ENCODE results near the gene KLHL29. TPM values are rescaled to one million over a fixed set of nuclear protein-coding genes. Genes with fewer than 3 reads are reported as not detected.
A peak's percentile ranks its signal among the peaks of the same experiment; 100 is the strongest.

The KLHL29 gene
- total RNA-seq, 2 donors from 2014 or later, result 2.0 to 4.2 TPM

DNA sequence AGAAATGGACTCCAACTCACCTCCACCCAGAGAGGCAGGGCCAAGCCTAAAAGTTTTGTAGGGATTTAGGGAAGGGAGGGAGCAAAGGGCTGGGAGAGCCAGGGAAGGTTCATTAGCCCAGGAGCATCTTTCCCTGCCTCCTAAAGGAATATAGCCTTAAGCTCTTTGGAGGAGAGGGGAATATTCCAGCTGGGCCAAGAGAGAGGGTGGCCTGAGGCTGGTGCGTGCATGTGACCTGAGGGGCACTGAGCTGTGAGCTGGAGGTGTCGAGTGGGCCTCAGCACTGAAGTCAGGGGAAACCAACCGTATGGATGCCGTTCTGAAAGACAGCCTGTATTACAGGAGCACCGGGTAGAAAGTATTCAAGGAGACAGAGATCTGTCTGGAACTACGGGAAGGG lies 112.6 kb downstream of the KLHL29 start:
- H3K4me1 ChIP-seq, result peaks cover 0 to 48% of the 10 kb centered on the region in 2 donors
- DNase-seq (ENCODE audit: low spot score), result no peak
- TF ChIP-seq, protein P1, sequence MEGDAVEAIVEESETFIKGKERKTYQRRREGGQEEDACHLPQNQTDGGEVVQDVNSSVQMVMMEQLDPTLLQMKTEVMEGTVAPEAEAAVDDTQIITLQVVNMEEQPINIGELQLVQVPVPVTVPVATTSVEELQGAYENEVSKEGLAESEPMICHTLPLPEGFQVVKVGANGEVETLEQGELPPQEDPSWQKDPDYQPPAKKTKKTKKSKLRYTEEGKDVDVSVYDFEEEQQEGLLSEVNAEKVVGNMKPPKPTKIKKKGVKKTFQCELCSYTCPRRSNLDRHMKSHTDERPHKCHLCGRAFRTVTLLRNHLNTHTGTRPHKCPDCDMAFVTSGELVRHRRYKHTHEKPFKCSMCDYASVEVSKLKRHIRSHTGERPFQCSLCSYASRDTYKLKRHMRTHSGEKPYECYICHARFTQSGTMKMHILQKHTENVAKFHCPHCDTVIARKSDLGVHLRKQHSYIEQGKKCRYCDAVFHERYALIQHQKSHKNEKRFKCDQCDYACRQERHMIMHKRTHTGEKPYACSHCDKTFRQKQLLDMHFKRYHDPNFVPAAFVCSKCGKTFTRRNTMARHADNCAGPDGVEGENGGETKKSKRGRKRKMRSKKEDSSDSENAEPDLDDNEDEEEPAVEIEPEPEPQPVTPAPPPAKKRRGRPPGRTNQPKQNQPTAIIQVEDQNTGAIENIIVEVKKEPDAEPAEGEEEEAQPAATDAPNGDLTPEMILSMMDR (IDR thresholded peaks at IDR 0.05), result no peak

DNA sequence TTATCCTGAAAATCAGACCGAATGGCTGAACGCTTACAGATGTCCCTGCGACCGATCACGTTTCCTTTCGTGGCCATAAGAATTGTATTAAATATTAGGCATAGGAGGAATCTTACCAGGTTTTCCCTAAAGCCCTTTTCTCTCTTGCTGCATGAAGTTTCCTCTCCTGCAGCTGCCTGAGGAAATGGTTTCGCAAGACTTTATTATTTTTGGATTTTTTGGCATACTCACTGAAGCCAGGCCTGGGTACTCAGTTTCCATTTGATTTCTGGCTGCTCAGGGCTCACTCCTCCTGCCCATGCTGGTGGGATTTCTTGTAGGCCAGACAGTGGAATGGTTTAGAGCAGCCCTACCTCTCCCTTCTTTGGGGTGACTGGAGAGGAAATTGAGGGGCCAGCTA lies 114.0 kb downstream of the KLHL29 start:
- Histone ChIP-seq H3K27ac (peak overlapping the region; percentile 25 to 70), H3K36me3 (no peaks in the 10 kb centered on the region), H3K4me3 (no peak overlapping the region), H3K27me3 (no peaks in the 10 kb centered on the region), H3K4me1 (peaks cover 0 to 61% of the 10 kb centered on the region in 2 donors), H3K9me3 (no peaks in the 10 kb centered on the region)
- no peak for DNase-seq (ENCODE audit: low spot score)
- TF ChIP-seq, protein P1 (IDR thresholded peaks at IDR 0.05), result no peak

More for the DNA sequence above, 112.6 kb downstream of the KLHL29 start:
- Histone ChIP-seq H3K9me3 (no peaks in the 10 kb centered on the region), H3K27ac (no peak overlapping the region), H3K36me3 (no peaks in the 10 kb centered on the region), H3K27me3 (no peaks in the 10 kb centered on the region), H3K4me3 (no peak overlapping the region)

DNA sequence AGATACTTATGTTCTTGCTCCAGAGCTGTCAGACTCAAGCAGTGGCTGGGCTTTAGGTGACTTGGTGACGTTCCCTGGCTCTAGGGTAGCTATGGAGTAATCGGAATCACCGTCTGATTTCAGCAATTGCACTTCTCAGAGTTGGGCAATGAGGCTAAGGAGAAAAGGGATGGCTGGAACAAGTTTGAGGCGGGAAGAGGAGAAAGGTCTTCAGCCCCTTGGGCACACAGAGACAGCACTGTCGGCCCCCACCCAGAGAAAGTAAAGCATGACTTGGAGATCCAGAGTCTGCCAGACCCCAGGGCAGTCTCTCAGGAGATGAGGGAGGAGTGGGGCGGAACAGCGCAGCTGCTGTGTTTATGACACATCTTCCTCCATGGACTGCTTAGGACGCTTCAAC lies 114.5 kb downstream of the KLHL29 start:
- no peaks in the 10 kb centered on the region for H3K27me3 ChIP-seq
- H3K36me3 ChIP-seq, result no peaks in the 10 kb centered on the region
- H3K4me3 ChIP-seq, result no peak overlapping the region
- H3K4me1 ChIP-seq, result peaks cover 0 to 66% of the 10 kb centered on the region in 2 donors
- peak overlapping the region; percentile 25 to 70 for H3K27ac ChIP-seq
- peak; percentile 76 for DNase-seq (ENCODE audit: low spot score)
- H3K9me3 ChIP-seq, result no peaks in the 10 kb centered on the region
- TF ChIP-seq, protein P1 (IDR thresholded peaks at IDR 0.05), result no peak

DNA sequence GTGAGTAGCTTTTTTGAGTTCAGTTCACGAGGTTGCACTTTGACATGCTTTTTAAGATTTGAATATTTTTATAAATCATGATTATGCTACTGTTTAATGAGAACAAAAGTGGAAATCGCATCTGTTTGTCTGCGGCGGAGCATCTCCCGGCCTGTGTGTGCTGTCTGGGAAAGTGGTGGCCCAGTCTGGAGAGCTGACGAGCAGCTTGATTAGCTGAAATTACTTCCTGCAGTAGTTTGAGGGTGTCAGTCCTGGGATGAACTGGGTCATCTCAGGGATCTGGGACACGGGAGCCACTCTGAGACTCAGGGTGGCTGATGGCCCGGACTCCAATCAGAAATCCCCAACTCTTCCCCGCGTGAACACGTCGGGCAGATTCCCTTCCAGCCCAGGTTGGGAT lies 115.9 kb downstream of the KLHL29 start:
- H3K36me3 ChIP-seq, result no peaks in the 10 kb centered on the region
- peaks cover 0 to 65% of the 10 kb centered on the region in 2 donors for H3K4me1 ChIP-seq
- no peak for DNase-seq (ENCODE audit: low spot score)
- H3K27me3 ChIP-seq, result no peaks in the 10 kb centered on the region
- TF ChIP-seq, protein P1 (IDR thresholded peaks at IDR 0.05), result no peak
- no peaks in the 10 kb centered on the region for H3K9me3 ChIP-seq
- no peak overlapping the region for H3K4me3 ChIP-seq
- H3K27ac ChIP-seq, result no peak overlapping the region

DNA sequence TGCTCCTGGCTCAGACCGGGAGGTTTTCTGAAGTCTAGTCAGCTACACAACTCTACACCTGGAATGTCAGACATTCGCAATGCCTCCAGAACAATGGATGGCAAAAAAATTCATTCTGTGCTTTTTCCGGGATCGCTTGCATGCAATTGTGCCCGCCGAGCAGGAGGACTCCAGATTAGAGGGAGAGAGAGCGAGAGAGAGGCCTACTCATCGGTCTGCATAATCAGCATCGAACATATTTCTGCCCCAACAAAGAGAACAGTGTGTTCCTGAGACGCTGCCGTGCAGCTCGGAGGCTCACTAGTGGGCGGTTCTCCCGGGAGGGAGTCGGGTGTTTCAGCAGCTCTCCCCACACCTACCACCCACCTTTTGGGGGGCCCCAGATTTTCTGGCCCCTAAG lies 117.1 kb downstream of the KLHL29 start:
- no peak overlapping the region for H3K4me3 ChIP-seq
- H3K36me3 ChIP-seq, result no peaks in the 10 kb centered on the region
- H3K27ac ChIP-seq, result no peak overlapping the region
- no peak for DNase-seq (ENCODE audit: low spot score)
- TF ChIP-seq, protein P1 (IDR thresholded peaks at IDR 0.05), result no peak
- peaks cover 0 to 65% of the 10 kb centered on the region in 2 donors for H3K4me1 ChIP-seq
- H3K27me3 ChIP-seq, result no peaks in the 10 kb centered on the region
- H3K9me3 ChIP-seq, result no peaks in the 10 kb centered on the region

DNA sequence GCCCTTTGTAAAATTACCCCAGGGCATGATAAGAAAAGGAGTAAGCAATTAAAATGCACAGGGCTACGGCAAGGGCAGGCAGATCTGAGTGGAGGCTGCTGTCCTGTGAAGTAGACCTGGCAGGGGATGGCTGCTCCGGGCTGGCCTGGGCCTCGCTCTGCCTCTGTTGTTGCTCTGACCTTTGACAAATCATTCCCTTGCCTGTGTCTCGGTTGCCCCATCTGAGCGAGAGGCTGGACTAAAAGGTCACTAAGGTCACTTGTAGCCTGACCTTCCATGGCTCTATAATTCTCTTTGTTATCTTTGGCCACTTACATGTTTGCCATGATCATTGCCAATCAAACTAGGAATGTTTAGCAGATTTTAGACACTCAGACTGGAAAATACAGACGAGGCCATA lies 118.1 kb downstream of the KLHL29 start:
- H3K4me3 ChIP-seq, result no peak overlapping the region
- peaks cover 0 to 64% of the 10 kb centered on the region in 2 donors for H3K4me1 ChIP-seq
- no peaks in the 10 kb centered on the region for H3K27me3 ChIP-seq
- H3K36me3 ChIP-seq, result no peaks in the 10 kb centered on the region
- no peak for DNase-seq (ENCODE audit: low spot score)
- H3K9me3 ChIP-seq, result no peaks in the 10 kb centered on the region
- TF ChIP-seq, protein P1 (IDR thresholded peaks at IDR 0.05), result no peak
- H3K27ac ChIP-seq, result no peak overlapping the region
